HUES6 (cell line): ENCODE measurements around the gene KRT74.
"Not testable (repeated sequence)": the region's sequence is repeated elsewhere in the genome, so short reads cannot be mapped to it uniquely, and the experiment has no call there.

Experiments
- H3K27ac ChIP-seq: 2 replicates; pipeline ENCODE4 v1.7.0; 2013; ENCODE audit warnings: low read depth, mild to moderate bottlenecking, low read length, inconsistent platforms
- H3K27me3 ChIP-seq: 2 replicates; pipeline ENCODE4 v1.6.1; 2013; ENCODE audit warnings: low read length; ENCODE audit not compliant: control insufficient read depth, insufficient read depth
- H3K36me3 ChIP-seq: 2 replicates; pipeline ENCODE4 v1.6.1; 2013; ENCODE audit warnings: low read length; ENCODE audit not compliant: control insufficient read depth, insufficient read depth
- H3K4me1 ChIP-seq: 2 replicates; pipeline ENCODE4 v1.6.1; 2013; ENCODE audit warnings: low read length; ENCODE audit not compliant: control insufficient read depth, insufficient read depth
- H3K4me3 ChIP-seq: 2 replicates; pipeline ENCODE4 v1.5.1; 2013; ENCODE audit warnings: low read depth, low read length
- H3K9ac ChIP-seq: one replicate; pipeline ENCODE4 v1.6.1; 2013; ENCODE audit warnings: mild to moderate bottlenecking, low read length
- H3K9me3 ChIP-seq: 2 replicates; pipeline ENCODE4 v1.6.1; 2013; ENCODE audit warnings: low read depth, low read length; ENCODE audit not compliant: control insufficient read depth, insufficient read depth

Gene KRT74

DNA sequence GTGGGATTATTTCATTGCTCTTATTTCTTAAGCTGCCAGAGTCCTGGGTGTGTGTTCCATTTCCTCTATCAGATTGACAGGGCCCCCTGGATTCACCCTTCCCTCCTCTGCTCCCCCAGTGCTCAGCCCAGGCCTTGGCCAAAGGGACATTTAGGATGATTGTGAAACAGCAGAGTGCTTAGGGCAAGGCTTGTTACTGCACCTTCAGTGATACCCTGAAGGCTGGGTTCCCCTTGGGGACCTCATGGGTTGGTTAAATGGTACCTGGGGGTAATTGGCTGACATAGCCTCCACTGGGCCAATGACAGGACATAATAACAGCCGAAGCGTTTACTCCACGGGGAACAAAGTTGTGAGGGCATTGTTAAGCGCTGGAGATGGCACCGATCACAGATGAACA lies 28.9 kb upstream of the KRT74 start:
- Histone ChIP-seq H3K36me3 (no peaks in the 10 kb centered on the region), H3K4me1 (no peaks in the 10 kb centered on the region), H3K9me3 (no peaks in the 10 kb centered on the region), H3K27ac (no peak overlapping the region), H3K4me3 (no peak overlapping the region), H3K9ac (no peak overlapping the region), H3K27me3 (peaks cover 31% of the 10 kb centered on the region)

DNA sequence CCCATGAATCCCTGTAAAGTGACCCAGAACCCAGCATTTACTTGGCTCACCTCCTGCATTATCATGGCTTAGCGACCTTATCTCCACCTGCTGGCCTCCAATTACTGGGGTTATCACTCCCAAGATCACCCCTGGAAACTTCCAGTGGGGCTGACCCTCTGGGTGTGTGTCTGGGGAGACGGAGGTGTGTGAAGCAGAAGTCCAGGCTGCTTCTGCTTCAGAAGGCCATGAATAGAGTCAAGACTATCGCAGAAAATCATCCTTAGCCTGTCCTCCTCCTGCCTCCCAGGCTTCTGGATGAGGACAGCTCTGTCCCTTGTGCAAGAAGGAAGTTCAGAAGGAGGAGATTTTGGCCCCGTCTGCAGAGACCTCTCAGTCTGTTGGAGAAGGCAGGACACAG lies 28.0 kb upstream of the KRT74 start:
- Histone ChIP-seq H3K9me3 (no peaks in the 10 kb centered on the region), H3K4me3 (no peak overlapping the region), H3K27me3 (peaks cover 33% of the 10 kb centered on the region), H3K36me3 (no peaks in the 10 kb centered on the region), H3K9ac (no peak overlapping the region), H3K27ac (no peak overlapping the region), H3K4me1 (no peaks in the 10 kb centered on the region)

DNA sequence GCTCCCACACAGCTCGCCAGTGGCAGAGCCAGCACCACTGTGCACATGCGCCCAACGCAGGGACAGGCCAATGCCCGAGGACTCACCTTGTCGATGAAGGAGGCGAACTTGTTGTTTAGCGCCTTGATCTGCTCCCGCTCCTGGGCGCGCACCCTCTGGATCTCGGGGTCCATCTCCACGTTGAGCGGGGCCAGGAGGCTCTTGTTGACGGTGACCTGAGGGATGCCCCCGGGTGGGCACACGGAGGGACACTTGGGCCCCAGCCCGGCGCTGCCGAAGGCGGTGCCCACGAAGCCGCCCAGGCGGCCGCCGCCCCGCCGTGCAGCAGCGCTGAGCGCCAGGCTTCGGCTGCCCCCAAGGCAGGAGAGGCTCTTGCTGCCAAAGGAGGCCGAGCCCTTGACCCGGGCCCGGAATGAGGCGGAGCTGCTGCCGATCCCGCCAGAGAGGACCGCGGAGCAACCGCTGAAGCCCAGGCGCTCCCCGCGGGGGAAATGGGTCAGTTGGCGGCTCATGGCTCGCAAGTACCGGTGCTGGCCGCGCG lies 27.4 kb upstream of the KRT74 start, which contains the start of gene KRT72:
Gene KRT72 (minus strand): TSS at position 523 of the 541 bp plus-strand sequence. CDS start 11 bp downstream, at position 512.
- H3K9me3 ChIP-seq, result no peaks in the 10 kb centered on the region

DNA sequence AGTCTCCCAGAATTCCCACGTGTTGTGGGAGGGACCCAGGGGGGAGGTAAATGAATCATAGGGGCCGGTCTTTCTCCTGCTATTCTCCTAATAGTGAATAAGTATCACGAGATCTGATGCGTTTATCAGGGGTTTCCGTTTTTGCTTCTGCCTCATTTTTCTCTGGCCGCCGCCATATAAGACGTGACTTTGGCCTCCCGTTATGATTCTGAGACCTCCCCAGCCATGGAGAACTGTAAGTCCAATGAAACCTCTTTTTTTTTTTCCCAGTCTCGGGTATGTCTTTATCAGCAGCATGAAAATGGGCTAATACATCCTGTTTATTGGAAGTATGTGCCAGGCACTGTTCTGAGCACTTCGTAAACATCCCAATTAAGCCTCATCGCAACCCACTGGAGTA lies 26.8 kb upstream of the KRT74 start:
- no peak overlapping the region for H3K27ac ChIP-seq
- H3K27me3 ChIP-seq, result peaks cover 33% of the 10 kb centered on the region
- no peak overlapping the region for H3K4me3 ChIP-seq
- no peaks in the 10 kb centered on the region for H3K36me3 ChIP-seq
- no peaks in the 10 kb centered on the region for H3K4me1 ChIP-seq
- H3K9ac ChIP-seq, result no peak overlapping the region
- H3K9me3 ChIP-seq, result no peaks in the 10 kb centered on the region

More for the DNA sequence above, 27.4 kb upstream of the KRT74 start, which contains the start of gene KRT72:
- H3K36me3 ChIP-seq, result no peaks in the 10 kb centered on the region
- H3K4me1 ChIP-seq, result no peaks in the 10 kb centered on the region
- peaks cover 33% of the 10 kb centered on the region for H3K27me3 ChIP-seq
- no peak within 1 kb of the TSS for H3K27ac ChIP-seq
- no peak within 1 kb of the TSS for H3K4me3 ChIP-seq
- H3K9ac ChIP-seq, result no peak within 1 kb of the TSS

DNA sequence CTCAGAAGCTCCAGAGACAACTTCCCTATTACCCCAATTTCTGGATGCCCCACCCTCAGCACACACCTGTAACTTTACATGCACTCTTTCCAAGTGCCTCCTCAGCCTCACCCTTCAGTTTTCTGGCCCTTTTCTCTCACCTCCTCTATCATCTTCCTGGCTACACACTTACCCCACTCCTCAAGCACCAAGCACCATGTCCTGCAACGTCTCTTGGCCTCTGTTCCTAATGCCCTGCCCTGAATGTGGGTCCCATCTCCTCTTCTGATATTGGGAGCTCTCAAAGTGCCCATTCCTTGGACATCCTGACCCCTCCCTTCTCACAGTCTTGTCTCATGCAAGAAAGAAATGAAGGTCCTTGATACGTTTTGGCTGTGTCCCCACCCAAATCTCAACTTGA lies 26.4 kb upstream of the KRT74 start:
- Histone ChIP-seq H3K9ac (no peak overlapping the region), H3K36me3 (no peaks in the 10 kb centered on the region), H3K4me3 (no peak overlapping the region), H3K27me3 (peaks cover 33% of the 10 kb centered on the region), H3K4me1 (no peaks in the 10 kb centered on the region), H3K9me3 (no peaks in the 10 kb centered on the region), H3K27ac (no peak overlapping the region)

DNA sequence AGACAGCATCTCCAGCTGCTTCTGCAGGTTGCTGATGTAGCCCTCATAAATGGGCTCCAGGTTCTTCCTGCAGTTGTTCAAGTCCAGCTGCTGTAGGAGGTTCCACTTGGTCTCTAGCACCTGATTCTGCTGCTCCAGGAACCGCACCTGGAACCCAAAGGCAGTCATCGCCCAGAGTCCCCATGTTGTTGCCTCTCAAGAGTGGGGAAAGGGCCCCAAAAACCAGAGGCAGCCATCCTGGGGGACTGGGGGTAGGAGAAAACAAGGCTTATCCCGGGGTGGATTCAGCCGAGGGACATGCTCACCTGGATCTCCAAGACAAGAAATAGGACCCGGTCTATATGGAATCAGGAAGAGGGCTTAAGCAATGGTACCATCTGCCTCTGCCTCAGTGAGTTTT lies 25.3 kb upstream of the KRT74 start:
- H3K9ac ChIP-seq, result no peak overlapping the region
- no peaks in the 10 kb centered on the region for H3K4me1 ChIP-seq
- no peak overlapping the region for H3K27ac ChIP-seq
- no peaks in the 10 kb centered on the region for H3K36me3 ChIP-seq
- H3K9me3 ChIP-seq, result no peaks in the 10 kb centered on the region
- H3K27me3 ChIP-seq, result peaks cover 33% of the 10 kb centered on the region
- H3K4me3 ChIP-seq, result no peak overlapping the region

DNA sequence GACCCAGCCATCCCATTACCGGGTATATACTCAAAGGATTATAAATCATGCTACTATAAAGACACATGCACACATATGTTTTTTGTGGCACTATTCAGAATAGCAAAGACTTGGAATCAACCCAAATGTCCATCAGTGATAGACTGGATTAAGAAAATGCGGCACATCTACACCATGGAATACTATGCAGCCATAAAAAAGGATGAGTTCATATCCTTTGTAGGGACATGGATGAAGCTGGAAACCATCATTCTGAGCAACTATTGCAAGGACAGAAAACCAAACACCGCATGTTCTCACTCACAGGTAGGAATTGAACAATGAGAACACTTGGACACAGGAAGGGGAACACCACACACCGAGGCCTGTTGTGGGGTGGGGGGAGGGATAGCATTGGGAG lies 20.6 kb upstream of the KRT74 start:
- H3K36me3 ChIP-seq, H3K27ac ChIP-seq, H3K9ac ChIP-seq, H3K4me3 ChIP-seq, H3K4me1 ChIP-seq: not testable (repeated sequence)
- peaks cover 36% of the 10 kb centered on the region for H3K9me3 ChIP-seq
- peaks cover 18% of the 10 kb centered on the region for H3K27me3 ChIP-seq

DNA sequence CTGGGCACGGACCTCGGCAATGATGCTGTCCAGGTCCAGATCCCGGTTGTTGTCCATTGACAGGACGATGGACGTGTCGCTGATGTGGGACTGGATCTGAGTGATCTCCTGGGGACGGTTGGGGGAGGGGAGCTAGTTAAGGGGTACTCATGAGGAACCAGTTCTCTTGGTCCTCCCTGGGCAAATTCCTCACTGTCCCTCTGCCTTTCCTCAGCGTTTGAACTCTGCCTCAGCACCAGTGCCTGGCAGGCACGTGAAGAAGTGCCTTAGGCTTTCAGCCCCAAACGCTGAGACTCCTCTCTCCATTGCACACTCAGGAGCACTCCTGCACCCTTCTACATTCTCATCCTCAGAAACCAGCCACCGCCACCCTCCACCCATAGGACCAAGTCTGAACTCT lies 17.9 kb upstream of the KRT74 start:
- Histone ChIP-seq H3K9me3 (peaks cover 38% of the 10 kb centered on the region), H3K36me3 (no peaks in the 10 kb centered on the region), H3K4me3 (no peak overlapping the region), H3K4me1 (no peaks in the 10 kb centered on the region), H3K27ac (no peak overlapping the region), H3K9ac (no peak overlapping the region), H3K27me3 (no peaks in the 10 kb centered on the region)

DNA sequence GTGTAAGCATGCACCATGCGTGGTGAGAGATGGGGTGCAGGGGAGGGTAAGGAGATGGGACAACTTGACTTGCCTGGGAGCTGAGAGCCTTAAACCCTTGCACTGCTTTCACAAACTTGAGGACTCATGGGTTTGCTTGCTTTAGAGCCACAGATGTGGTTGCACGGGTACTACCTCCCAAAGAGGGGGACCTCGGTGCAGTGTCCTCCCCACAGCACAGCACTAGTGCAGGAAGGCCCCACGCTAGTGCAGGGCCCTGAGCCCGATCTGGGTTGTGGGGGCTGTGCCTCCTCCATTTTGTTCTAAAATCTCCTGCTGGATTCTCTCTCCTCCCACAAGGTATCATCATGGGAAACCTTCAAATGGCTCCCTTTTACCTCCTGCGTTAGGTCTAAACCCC lies 16.4 kb upstream of the KRT74 start:
- Histone ChIP-seq H3K4me3 (no peak overlapping the region), H3K36me3 (no peaks in the 10 kb centered on the region), H3K27ac (no peak overlapping the region), H3K27me3 (no peaks in the 10 kb centered on the region), H3K9me3 (peaks cover 38% of the 10 kb centered on the region), H3K4me1 (no peaks in the 10 kb centered on the region), H3K9ac (no peak overlapping the region)

DNA sequence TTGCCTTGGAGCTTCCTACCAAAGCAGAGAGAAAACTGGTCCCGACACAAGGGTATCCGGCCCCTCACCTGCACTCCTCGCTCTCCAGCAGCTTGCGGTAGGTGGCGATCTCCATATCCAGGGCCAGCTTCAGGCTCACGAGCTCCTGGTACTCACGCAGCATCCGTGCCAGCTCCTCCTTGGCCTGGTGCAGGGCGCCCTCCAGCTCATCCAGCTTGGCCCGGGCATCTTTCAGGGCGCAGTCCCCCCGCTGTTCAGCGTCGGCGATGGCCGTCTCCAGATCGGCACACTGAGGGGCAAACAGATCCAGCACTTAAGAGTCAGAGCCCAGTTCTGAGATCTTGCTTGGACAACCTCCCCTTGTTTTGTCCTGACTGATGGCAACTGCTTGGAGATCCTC lies 13.9 kb upstream of the KRT74 start:
- Histone ChIP-seq H3K4me1 (peaks cover 3% of the 10 kb centered on the region), H3K27ac (no peak overlapping the region), H3K27me3 (no peaks in the 10 kb centered on the region), H3K9me3 (peaks cover 35% of the 10 kb centered on the region), H3K36me3 (no peaks in the 10 kb centered on the region), H3K4me3 (no peak overlapping the region), H3K9ac (no peak overlapping the region)

DNA sequence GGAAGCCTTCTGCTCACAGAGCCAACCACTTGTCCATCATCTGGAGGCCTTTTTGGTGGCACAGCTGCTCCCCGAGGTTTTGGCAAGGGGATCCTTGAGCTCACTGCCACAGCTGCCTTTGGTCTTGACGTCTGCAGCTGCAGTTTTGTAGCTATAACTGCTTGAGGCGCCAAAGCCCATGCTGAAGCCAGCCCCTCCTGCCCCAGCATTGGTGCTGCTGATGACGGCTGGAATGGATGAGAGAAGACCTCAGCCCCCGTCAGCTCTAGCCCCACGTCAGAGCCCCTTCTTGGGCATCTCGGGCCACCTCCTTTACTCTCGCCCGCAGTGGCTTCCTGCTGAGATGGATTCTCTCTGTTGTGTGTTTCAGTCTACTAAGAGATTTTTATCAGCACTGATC lies 12.3 kb upstream of the KRT74 start:
- no peak overlapping the region for H3K9ac ChIP-seq
- H3K36me3 ChIP-seq, result no peaks in the 10 kb centered on the region
- no peaks in the 10 kb centered on the region for H3K27me3 ChIP-seq
- no peak overlapping the region for H3K4me3 ChIP-seq
- peaks cover 19% of the 10 kb centered on the region for H3K9me3 ChIP-seq
- peaks cover 4% of the 10 kb centered on the region for H3K4me1 ChIP-seq
- H3K27ac ChIP-seq, result no peak overlapping the region

DNA sequence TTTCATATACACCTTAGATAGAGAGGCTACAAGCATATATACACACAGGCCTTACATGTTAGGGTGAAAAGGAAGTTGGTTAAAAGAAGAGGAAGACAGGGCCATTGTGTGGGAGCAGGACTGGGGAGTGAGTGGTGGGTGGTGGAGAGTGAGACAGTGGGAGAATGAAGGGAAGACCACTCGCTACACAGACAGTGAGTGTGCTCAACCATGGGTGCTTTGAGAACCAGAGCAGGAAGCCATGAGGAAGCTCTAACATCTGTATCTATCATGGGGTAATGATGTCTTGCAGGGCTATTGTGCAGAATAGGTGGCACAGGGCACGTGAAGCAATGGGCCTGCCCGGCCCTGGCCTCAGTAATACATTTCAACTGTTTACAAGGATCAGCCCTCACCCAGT lies 11.4 kb upstream of the KRT74 start:
- Histone ChIP-seq H3K27ac (no peak overlapping the region), H3K4me1 (peaks cover 4% of the 10 kb centered on the region), H3K36me3 (no peaks in the 10 kb centered on the region), H3K9me3 (peaks cover 11% of the 10 kb centered on the region), H3K4me3 (no peak overlapping the region), H3K9ac (no peak overlapping the region), H3K27me3 (no peaks in the 10 kb centered on the region)
